Fibroblast of villous mesenchyme (primary cell): ENCODE measurements around the gene HYDIN. TPM values are rescaled to one million over a fixed set of nuclear protein-coding genes. Genes with fewer than 3 reads are reported as not detected.

ENCODE experiments used
- DNase-seq: peaks from one replicate; pipeline ENCODE4 v3.0.0-alpha.2; 2010; ENCODE audit warnings: low read depth
- H3K4me3 ChIP-seq: 2 replicates; pipeline ENCODE4 v1.5.1; 2011; ENCODE audit warnings: low read depth, mild to moderate bottlenecking, low read length
- total RNA-seq: library from RNA; depleted of rRNA; stranded (reverse); fragments of >200 nt; gene quantifications from 2 replicates; pipeline ENCODE4 v1.2.3, GENCODE V29; 2012
- TF ChIP-seq, protein P1 (sequence below): IDR thresholded peaks from 2 replicates; pipeline ENCODE4 v1.5.1; 2012; ENCODE audit warnings: low read depth, mild to moderate bottlenecking, low read length; ENCODE audit not compliant: insufficient read depth

Gene HYDIN
- total RNA-seq, 1 donor: under 0.01 TPM

DNA sequence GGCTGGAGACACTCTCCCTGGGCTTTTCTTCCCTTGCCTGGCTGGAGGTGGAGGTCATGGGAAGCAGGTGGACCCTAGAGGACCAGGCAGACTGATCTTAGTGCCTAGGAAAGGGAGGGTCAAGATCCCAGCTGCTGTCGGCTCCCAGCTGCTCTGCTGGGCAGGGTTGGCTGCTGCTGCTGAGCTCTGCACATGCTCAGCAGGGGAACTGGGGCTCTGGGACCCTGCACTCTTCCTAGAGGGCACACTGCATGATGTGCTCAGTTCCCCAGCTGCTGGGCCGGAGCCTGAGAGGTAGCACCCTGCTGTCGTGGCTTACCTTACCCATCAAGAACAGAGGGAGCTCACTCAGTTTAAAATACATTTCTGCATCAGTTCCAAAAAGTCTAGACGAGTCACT lies 463.9 kb downstream of the HYDIN start:
- no peak overlapping the region for H3K4me3 ChIP-seq
- DNase-seq: no peak
- TF ChIP-seq, protein P1, sequence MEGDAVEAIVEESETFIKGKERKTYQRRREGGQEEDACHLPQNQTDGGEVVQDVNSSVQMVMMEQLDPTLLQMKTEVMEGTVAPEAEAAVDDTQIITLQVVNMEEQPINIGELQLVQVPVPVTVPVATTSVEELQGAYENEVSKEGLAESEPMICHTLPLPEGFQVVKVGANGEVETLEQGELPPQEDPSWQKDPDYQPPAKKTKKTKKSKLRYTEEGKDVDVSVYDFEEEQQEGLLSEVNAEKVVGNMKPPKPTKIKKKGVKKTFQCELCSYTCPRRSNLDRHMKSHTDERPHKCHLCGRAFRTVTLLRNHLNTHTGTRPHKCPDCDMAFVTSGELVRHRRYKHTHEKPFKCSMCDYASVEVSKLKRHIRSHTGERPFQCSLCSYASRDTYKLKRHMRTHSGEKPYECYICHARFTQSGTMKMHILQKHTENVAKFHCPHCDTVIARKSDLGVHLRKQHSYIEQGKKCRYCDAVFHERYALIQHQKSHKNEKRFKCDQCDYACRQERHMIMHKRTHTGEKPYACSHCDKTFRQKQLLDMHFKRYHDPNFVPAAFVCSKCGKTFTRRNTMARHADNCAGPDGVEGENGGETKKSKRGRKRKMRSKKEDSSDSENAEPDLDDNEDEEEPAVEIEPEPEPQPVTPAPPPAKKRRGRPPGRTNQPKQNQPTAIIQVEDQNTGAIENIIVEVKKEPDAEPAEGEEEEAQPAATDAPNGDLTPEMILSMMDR: no peak

DNA sequence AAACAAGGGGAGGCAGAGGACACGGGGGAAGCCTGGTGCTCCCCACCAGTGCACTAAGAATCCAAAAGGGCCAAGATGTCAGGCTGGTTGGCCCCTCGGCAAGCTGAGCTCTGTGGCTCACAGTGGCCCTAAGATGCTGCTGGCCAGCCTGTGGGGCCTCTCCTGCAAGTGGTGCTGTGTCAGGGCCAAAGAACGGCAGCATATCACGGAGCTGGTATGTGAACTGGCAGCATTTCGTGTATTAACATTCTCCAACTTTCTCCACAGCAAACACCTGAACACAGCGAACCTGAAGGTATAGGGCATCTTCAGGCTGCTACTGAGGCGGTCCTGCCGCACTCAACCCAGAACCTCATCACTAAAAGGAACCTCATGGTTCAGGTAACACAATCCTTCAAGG lies 464.3 kb downstream of the HYDIN start:
- TF ChIP-seq, protein P1: no peak
- no peak overlapping the region for H3K4me3 ChIP-seq
- no peak for DNase-seq

DNA sequence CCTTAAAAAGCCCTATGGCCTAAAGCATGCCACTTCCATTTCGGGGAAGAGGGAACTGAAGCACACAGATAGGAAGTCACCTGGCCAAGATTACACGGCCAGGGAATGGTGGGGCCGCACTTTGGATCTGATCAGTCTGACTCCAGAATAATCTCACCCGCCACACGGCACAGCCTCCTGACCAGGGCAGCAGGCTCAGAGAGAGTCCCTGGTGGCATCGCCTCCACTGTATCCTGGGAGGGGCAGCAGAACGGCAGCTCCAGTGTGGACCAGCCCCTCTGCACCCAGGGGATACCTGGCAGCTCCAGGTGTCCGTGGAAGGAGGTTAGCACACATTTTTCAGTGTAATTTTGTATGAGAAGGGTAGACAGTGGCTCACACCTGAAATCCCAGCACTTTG lies 465.0 kb downstream of the HYDIN start:
- H3K4me3 ChIP-seq: no peak overlapping the region
- TF ChIP-seq, protein P1: no peak
- DNase-seq: no peak

DNA sequence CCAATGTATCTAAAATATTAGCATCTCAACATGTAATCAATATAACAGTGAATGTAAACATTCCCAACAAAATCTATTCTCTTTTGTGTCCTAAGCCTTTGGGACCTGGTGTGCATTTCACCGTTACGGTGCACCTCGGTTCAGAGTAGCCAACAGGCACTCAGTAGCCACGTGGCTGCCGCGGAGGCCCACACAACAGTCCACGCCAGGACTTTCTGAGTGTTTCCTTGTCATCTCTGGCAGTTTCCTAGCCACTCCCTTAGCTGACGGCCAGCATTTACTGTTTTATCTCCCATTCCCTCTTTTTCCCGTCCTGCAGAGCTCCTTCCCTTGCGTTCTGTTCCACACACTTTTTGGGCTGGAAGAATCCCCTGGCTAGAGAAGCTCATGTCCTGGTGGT lies 465.9 kb downstream of the HYDIN start:
- TF ChIP-seq, protein P1: no peak
- no peak for DNase-seq
- no peak overlapping the region for H3K4me3 ChIP-seq

DNA sequence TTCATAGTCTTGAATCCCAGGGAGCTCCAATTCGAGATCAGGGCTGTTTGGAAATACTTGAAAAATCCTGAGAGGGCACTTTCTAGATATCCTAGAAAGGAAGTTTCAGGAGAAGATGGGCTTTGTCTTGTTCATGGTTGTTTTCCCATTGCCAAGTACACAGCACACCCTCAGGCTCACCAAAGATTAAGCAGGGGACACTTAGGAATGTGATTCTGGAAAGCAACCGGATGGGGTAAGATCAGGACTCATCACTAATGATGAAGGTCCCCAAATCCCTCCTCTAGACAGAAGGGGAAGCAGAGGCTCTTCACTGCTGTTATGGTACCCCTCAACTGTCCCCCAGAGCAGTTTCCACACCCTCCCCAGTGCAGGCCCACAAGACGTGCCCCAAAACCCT lies 470.3 kb downstream of the HYDIN start:
- no peak for DNase-seq
- TF ChIP-seq, protein P1: no peak
- H3K4me3 ChIP-seq: no peak overlapping the region

DNA sequence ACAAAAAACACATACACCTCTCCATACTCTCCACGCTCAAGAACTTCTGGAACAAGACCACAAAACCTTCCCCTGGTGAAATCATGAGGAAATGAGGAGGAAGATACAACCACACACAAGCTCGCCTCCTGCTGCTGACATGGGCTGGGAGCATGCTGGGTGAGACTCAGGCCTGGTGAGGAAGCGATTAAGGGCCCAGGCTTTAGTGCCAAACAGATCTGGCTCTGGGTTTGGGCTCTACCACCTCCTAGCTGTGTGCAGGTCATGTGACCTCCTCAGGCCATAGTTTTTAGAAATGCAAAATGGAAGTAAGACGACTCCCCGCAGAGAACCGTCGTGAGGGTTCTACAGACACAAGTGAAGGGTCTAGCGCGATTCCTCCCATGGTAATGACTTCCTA lies 470.9 kb downstream of the HYDIN start:
- TF ChIP-seq, protein P1: no peak
- no peak for DNase-seq
- no peak overlapping the region for H3K4me3 ChIP-seq

DNA sequence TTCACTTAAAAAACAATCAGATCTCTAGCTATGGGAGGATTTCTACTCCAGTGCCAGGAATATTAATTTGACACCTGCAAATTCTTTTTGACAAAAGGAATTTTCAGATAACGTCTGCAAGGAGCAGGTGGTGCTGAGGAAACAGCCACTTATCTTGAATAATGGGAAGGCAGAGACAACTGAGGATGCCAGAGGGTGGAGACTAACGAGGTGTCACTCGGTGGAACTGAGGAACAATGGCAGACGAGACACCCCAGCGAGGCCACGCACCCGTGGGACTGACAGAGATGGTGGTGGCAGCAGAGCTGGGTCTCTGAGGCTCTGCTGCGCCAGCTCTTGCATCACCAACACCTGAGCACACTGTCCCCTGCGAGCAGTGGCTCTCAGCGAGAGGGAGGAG lies 471.7 kb downstream of the HYDIN start:
- TF ChIP-seq, protein P1: no peak
- H3K4me3 ChIP-seq: no peak overlapping the region
- no peak for DNase-seq
